ENCODE measurements around the gene NELL2.
A peak's percentile ranks its signal among the peaks of the same experiment; 100 is the strongest.
"Not testable (repeated sequence)": the region's sequence is repeated elsewhere in the genome, so short reads cannot be mapped to it uniquely, and the experiment has no call there.

NELL2 gene

GRCh38 chr12:44839785-44840184 lies 36.3 kb downstream of the NELL2 start:
- ChIA-PET POLR2A (ENCODE audit: low non-redundant PET) (no interaction called here), CTCF (interaction anchor here (1.0 kb wide), 1 partner anchor 824 kb away, joined by 3 read pairs; no protein-coding TSS in a partner anchor)
- no peak for TF ChIP-seq CTCF (conservative IDR thresholded peaks at IDR 0.05; ENCODE audit: low read depth)
- H3K27ac ChIP-seq = no peak overlapping the region
- DNase-seq (ENCODE audit: low spot score) = no peak

- TF ChIP-seq CTCF (conservative IDR thresholded peaks at IDR 0.05; ENCODE audit: low read depth) = no peak
- POLR2A ChIA-PET (ENCODE audit: low non-redundant PET) = no interaction called here
- CTCF ChIA-PET = interaction anchor here (0.6 kb wide), 1 partner anchor 21 kb away, joined by 3 read pairs; no protein-coding TSS in a partner anchor
- no peak overlapping the region for H3K27ac ChIP-seq
- no peak for DNase-seq (ENCODE audit: low spot score)
These were observed 38.9 kb downstream of the NELL2 start for GRCh38 chr12:44837114-44837755.

GRCh38 chr12:44835641-44836379 lies 40.3 kb downstream of the NELL2 start:
- no peak for TF ChIP-seq CTCF (conservative IDR thresholded peaks at IDR 0.05; ENCODE audit: low read depth)
- H3K27ac ChIP-seq = no peak overlapping the region
- CTCF ChIA-PET = interaction anchor here (0.6 kb wide), 1 partner anchor 52 kb away, joined by 4 read pairs; no protein-coding TSS in a partner anchor
- peak; percentile 6 for DNase-seq (ENCODE audit: low spot score)
- POLR2A ChIA-PET (ENCODE audit: low non-redundant PET) = no interaction called here

GRCh38 chr12:44834996-44835395 lies 41.1 kb downstream of the NELL2 start:
- not testable (repeated sequence) for H3K27ac ChIP-seq

GRCh38 chr12:44833561-44833960 lies 42.6 kb downstream of the NELL2 start:
- CTCF ChIA-PET = no interaction called here
- DNase-seq (ENCODE audit: low spot score) = no peak
- POLR2A ChIA-PET (ENCODE audit: low non-redundant PET) = no interaction called here
- no peak overlapping the region for H3K27ac ChIP-seq
- TF ChIP-seq CTCF (conservative IDR thresholded peaks at IDR 0.05; ENCODE audit: low read depth) = no peak

More at GRCh38 chr12:44834996-44835395, 41.1 kb downstream of the NELL2 start:
- DNase-seq (ENCODE audit: low spot score); POLR2A ChIA-PET (ENCODE audit: low non-redundant PET); CTCF ChIA-PET: not testable (repeated sequence)

GRCh38 chr12:44830566-44831055 lies 45.5 kb downstream of the NELL2 start:
- ChIA-PET POLR2A (ENCODE audit: low non-redundant PET) (no interaction called here), CTCF (interaction anchor here (0.7 kb wide), 1 partner anchor 67 kb away, joined by 3 read pairs; no protein-coding TSS in a partner anchor)
- no peak overlapping the region for H3K27ac ChIP-seq
- DNase-seq (ENCODE audit: low spot score) = no peak
- no peak for TF ChIP-seq CTCF (conservative IDR thresholded peaks at IDR 0.05; ENCODE audit: low read depth)

GRCh38 chr12:44829045-44829444 lies 47.1 kb downstream of the NELL2 start:
- POLR2A ChIA-PET (ENCODE audit: low non-redundant PET) = no interaction called here
- TF ChIP-seq CTCF (conservative IDR thresholded peaks at IDR 0.05; ENCODE audit: low read depth) = no peak
- CTCF ChIA-PET = no interaction called here
- H3K27ac ChIP-seq = no peak overlapping the region
- no peak for DNase-seq (ENCODE audit: low spot score)
